DOHH2 (cell line): ENCODE measurements around the gene CABYR.

Source experiments
- CTCF ChIP-seq: fragments of 200-600 bp; sonication (generic); IDR thresholded peaks from one replicate; pipeline ENCODE4 v1.5.1; 2014; ENCODE audit warnings: antibody characterized with exemption, mild to moderate bottlenecking, low read depth, low read length; ENCODE audit not compliant: poor library complexity, severe bottlenecking
- EZH2phosphoT487 ChIP-seq: fragments of 200-600 bp; sonication (generic); IDR thresholded peaks from 2 replicates; pipeline ENCODE4 v1.6.1; 2017; ENCODE audit warnings: borderline replicate concordance, mild to moderate bottlenecking, antibody characterized with exemption, low read length, moderate library complexity, mixed read lengths

GRCh38 chr18:24189007-24189528 is 50.2 kb downstream of the CABYR start:
- TF ChIP-seq CTCF (no peak), EZH2phosphoT487 (no peak)
